Fibroblast of skin of scalp (primary cell): Measurements from ENCODE around the gene RHBDL1.

Experiments used
- DNase-seq: peaks from one replicate; pipeline ENCODE4 v3.0.0-alpha.2; 2013

RHBDL1 gene

DNA sequence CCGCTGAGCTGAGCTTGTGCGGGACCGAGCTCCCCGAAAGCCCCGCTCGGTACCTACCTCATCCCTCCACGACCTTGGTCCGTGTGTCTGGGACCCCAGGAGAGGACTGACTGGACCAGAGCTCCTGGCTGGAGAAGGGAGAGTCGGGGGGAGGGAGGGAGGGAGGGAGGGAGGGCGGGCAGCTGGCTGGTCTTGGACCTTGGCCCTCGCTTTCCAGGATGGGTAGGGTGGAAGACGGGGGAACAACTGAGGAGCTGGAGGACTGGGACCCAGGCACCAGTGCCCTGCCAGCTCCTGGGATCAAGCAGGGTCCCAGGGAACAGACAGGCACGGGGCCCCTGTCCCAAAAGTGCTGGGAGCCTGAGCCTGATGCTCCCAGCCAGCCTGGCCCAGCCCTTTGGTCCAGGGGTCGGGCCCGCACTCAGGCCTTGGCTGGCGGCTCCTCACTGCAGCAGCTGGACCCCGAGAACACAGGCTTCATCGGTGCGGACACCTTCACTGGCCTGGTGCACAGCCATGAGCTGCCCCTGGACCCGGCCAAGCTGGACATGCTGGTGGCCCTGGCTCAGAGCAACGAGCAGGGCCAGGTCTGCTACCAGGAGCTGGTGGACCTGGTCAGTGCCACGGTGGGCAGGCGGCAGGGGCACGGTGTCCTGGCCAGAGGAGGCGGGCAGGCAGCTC is 553 bp downstream of the RHBDL1 start:
- DNase-seq: no peak

DNA sequence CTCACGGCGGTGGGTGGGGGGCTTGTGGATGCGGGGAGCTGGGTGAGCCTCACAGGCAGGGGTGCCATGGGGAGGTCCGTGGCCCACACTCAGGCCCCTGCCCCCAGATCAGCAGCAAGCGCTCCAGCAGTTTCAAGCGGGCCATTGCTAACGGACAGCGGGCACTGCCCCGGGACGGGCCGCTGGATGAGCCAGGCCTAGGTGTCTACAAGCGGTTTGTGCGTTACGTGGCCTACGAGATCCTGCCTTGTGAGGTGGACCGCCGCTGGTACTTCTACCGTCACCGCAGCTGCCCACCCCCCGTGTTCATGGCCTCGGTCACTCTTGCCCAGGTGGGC is 1.1 kb downstream of the RHBDL1 start:
- DNase-seq: no peak

DNA sequence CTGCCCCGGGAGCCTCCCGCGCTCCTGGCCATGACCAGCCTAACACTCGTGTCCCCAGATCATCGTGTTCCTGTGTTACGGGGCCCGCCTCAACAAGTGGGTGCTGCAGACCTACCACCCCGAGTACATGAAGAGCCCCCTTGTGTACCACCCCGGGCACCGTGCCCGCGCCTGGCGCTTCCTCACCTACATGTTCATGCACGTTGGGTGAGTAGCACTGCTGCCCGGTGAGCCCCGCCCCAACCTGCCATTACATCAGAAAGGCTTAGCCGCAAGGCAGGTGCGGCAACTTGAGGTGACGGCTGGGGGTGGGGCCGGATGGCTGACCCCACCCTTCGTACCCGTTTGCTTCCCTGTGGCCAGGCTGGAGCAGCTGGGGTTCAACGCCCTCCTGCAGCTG is 1.4 kb downstream of the RHBDL1 start:
- DNase-seq: no peak

DNA sequence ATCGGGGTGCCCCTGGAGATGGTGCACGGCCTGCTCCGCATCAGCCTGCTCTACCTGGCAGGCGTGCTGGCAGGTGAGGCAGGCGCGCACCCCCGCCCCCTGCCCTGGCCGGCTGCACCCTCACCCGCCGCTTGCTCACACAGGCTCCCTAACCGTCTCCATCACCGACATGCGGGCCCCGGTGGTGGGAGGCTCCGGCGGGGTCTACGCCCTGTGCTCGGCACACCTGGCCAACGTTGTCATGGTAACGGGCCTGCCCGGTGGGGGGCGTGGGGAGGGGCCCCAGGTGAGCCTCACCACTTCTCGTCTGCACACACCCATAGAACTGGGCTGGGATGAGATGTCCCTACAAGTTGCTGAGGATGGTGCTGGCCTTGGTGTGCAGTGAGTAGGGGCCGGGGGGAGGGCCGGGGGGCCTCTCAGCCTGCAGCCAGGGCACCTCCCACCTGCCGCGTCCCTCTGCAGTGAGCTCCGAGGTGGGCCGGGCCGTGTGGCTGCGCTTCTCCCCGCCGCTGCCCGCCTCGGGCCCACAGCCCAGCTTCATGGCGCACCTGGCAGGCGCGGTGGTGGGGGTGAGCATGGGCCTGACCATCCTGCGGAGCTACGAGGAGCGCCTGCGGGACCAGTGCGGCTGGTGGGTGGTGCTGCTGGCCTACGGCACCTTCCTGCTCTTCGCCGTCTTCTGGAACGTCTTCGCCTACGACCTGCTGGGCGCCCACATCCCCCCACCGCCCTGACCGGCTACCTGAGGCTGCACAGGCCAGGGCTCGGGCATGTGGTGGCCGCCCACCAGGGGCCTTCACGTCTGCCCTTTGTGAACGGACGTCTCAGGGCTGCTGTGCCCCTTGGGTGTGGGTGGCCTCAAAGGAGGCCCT is 2.1 kb downstream of the RHBDL1 start:
- no peak for DNase-seq

- no peak for DNase-seq
Observed at GRCh38 chr16:678209-678857, 2.9 kb downstream of the RHBDL1 start.

- peak; percentile 69 for DNase-seq
Observed at GRCh38 chr16:678858-679813, 3.7 kb downstream of the RHBDL1 start.

DNA sequence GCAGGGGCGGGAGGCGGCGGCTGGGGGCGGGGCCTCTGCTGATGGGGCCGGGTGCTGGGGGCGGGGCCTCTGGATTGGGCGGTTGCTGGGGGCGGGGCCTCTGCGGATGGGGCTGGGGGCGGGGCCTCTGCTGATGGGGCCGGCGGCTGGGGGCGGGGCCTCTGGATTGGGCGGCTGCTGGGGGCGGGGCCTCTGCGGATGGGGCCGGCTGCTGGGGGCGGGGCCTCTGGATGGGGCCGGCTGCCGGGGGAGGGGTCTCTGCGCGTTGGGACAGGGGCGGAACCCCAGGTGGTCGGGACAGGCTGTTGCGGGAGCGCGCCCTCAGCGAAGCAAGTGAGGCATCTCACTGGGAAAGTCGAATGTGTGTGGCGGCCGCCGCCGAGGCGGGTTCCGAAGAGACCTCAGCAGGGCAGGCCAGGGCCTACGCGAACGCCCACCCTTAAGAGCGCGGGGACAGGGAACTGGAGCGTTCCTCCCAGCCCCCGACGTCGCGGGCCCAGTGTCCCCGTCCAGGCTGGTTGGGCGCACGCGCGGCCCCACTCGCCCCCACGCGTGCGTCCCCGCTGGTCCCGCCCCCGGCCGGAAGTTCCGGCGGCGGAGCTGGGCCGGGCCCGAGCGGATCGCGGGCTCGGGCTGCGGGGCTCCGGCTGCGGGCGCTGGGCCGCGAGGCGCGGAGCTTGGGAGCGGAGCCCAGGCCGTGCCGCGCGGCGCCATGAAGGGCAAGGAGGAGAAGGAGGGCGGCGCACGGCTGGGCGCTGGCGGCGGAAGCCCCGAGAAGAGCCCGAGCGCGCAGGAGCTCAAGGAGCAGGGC is 4.5 kb downstream of the RHBDL1 start, which contains the start of gene STUB1:
Gene STUB1 (plus strand): TSS at position 597 of the 811 bp plus-strand sequence. CDS start 116 bp downstream, at position 713.
- DNase-seq: peak; percentile 89

GRCh38 chr16:680625-680945 is 5.1 kb downstream of the RHBDL1 start:
- no peak for DNase-seq

DNA sequence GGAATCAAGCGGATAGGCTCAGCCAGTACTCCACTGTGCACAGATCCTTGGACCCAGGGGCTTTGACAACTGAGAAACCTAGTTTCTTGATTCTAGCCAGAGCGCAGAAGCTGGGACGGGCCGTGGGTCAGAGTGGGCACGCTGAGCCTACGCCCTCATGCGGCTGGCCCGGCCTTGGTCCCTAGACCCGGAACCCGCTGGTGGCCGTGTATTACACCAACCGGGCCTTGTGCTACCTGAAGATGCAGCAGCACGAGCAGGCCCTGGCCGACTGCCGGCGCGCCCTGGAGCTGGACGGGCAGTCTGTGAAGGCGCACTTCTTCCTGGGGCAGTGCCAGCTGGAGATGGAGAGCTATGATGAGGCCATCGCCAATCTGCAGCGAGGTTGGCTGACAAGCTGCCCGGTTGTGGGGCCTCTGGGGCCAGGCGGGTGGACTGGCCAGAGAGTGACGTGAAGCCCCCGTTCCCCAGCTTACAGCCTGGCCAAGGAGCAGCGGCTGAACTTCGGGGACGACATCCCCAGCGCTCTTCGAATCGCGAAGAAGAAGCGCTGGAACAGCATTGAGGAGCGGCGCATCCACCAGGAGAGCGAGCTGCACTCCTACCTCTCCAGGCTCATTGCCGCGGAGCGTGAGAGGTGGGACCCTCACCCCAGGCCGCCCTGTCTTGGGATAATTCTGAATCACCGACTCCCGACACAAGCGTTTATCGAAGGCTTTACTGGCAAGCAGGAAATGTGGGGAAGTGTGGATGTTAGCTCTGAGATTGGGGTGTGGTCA is 5.7 kb downstream of the RHBDL1 start:
- DNase-seq: peak; percentile 14

DNA sequence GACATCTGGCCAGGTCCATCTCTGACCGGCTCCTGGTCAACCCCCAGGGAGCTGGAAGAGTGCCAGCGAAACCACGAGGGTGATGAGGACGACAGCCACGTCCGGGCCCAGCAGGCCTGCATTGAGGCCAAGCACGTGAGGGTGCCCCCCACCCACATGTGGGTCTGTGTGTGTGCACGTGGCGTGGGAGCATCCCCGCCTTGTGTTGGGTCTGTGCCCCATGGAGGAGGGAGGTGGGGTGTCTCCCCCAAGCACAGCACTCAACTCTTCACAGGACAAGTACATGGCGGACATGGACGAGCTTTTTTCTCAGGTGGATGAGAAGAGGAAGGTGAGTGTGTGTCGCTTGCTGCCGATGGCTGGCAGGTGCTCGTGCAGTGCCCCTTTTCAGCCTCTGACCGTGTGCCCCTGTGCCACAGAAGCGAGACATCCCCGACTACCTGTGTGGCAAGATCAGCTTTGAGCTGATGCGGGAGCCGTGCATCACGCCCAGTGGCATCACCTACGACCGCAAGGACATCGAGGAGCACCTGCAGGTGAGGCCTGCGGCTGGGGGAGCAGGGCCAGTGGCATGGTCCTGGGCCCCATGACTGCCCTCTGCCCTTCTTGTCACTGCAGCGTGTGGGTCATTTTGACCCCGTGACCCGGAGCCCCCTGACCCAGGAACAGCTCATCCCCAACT is 6.4 kb downstream of the RHBDL1 start:
- DNase-seq: no peak

DNA sequence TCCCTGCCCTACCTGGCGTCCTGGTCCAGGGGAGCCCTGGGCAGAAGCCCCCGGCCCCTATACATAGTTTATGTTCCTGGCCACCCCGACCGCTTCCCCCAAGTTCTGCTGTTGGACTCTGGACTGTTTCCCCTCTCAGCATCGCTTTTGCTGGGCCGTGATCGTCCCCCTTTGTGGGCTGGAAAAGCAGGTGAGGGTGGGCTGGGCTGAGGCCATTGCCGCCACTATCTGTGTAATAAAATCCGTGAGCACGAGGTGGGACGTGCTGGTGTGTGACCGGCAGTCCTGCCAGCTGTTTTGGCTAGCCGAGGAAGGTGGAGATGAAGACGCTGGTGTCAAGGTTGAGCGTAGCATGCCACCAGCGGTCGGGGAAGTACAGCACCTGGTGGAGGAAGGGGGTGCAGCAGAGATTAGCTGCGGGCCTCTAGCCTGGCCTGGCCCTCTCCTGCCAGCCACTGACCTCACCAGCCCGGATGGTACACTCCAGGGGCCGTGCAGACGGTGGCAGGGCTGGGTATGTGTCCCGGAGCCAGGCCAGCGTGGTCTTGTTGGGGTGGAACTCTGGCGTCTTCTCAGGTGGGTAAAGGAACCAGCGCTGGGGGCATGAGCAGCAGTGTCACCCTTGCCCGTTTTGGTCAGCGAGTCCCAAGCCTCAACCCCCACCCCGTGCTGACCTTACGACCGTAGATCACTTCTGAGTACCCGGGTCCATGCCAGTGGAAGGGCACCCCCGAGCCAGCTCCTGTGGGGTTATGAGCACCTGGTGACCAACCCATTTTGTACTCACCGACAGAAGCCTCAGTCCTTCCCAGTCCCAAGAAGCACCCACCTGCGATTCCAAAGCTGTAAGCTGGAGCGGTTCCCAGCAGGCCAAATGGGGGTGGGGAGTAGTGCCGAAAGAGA is 7.3 kb downstream of the RHBDL1 start:
- no peak for DNase-seq

GRCh38 chr16:683396-684070 is 8.1 kb downstream of the RHBDL1 start:
- DNase-seq: no peak

DNA sequence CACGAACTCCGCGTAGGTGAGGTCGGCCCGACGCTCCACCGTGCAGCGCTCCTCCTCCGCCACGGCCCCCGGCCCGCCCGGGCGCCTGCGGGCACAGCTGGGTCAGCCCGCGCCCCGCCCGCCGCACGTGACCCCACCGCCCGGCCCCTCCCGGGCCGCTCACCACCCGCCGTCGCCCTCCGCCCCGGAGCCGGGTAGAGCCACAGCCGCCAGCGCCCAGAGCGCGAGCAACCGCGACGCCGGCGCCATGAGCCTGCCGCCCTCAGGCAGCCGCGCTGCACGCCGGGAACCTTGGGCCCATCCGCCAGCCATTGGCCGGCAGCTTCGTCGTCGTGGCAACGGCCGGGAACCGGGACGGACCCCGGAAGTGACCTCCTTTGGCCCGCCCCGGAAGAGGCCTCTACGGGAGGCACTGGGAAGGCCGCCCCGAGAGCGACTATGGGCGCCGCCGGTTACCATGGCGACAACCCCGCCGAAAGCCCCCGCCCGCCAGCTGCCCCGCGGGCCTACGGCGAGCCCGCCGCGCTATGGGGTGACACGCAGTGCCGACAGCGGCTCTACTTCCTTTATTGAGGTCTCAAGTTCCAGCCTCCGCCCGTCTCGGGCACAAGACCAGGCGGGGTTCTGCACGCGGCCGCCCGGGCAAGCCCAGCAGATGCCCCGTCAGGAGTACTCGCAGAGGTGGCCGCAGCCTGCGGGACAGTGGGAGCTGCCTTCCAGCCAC is 8.8 kb downstream of the RHBDL1 start, which contains the start of gene JMJD8:
Gene JMJD8 (minus strand): TSS at position 264 of the 724 bp plus-strand sequence. CDS start 15 bp downstream, at position 249.
- DNase-seq: peak; percentile 96

- no peak for DNase-seq
Observed at GRCh38 chr16:684961-685696, 9.7 kb downstream of the RHBDL1 start.

DNA sequence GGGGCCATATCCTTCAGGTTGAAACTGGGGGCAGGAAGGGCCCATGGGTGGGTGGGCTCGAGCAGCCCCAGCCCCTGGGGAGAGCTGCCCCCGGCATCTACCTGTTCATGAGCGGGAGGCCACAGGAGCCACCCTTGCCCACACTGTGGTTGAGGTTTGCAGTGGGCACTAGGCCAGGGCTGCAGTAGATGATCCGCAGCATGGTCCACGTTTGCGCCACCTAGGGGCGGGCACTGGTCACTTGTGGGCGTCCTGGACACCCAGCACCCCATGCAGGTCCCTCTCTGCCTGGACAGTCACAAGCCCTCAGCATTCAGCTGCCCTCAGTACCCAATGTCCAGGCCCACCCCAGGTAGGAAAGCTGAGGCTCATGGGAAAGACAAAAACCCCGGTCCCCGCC is 10.5 kb downstream of the RHBDL1 start:
- DNase-seq: peak; percentile 45

DNA sequence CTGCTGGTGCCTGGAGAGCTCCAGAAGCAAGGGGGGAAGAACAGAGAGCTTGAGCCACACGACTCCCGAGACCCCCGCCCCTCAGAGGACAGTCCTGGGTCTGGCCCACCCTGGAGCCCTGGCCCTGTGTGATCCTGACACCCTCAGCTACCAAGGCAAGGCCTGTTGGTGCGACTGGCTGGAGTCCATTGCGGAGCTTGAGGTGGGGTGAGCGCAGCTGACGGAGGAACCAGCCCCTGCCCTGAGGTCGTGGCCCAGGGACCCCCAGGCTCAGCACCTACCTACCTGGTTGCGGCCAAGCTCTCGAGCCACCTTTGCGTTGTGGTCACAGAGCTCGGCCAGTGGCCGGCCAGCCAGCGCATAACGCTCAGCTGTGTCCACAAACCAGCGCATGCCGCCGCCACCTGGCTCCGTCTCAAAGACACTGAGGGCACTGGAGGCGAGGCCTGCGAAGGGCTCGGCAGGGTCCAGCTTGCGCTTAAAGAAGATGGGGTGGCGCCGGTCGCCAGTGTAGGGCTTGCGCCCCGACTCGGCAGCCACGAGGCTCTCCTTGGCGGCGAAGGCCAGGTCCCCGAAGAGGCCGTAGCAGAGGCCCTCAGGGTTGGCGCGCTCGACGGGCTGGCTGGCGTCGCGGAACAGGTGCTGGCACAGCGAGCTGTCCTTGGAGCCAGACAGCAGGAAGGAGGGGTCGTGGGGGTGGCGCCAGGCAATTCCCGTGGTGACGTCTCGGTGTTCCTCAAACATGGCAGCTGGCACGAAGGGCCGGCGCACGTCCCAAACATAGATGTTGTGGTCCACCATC is 11.2 kb downstream of the RHBDL1 start:
- DNase-seq: no peak
